ENCODE measurements around the gene SCYL1.
A peak's percentile ranks its signal among the peaks of the same experiment; 100 is the strongest.

The SCYL1 gene

GRCh38 chr11:65488273-65489034 is 36.4 kb upstream of the SCYL1 start:
- H3K4me1 ChIP-seq (ENCODE audit: low read length), result peaks cover 50% of the 10 kb centered on the region
- no peak overlapping the region for H3K27ac ChIP-seq (ENCODE audit: low read length)
- no peaks in the 10 kb centered on the region for H3K9me3 ChIP-seq (ENCODE audit: insufficient read depth, low read length)
- TF ChIP-seq EZH2phosphoT487 (IDR thresholded peaks at IDR 0.05; ENCODE audit: low read depth), result no peak
- no peak for TF ChIP-seq CTCF (IDR thresholded peaks at IDR 0.05; ENCODE audit: low read depth, low read length)
- H3K9ac ChIP-seq (ENCODE audit: low read length), result no peak overlapping the region; the same call in 1 of the 2 replicates
- H3K4me3 ChIP-seq (ENCODE audit: low read length), result 0 out of 2 replicates have a peak overlapping the region, but pooled peaks have one; percentile 19
- peaks cover 4% of the 10 kb centered on the region; the same call in 1 of the 2 replicates for H3K79me2 ChIP-seq (ENCODE audit: low read length)
- no peaks in the 10 kb centered on the region for H3K27me3 ChIP-seq (ENCODE audit: low read depth, low read length)
- peak overlapping the region; percentile 35 for H3K4me2 ChIP-seq (ENCODE audit: low read length)
- no peaks in the 10 kb centered on the region for H3K36me3 ChIP-seq (replicated peaks; ENCODE audit: low read depth, low read length)
- peak overlapping the region; percentile 53; the same call in 1 of the 2 replicates for H2AFZ ChIP-seq (ENCODE audit: low read depth, low read length)
- H4K20me1 ChIP-seq (ENCODE audit: insufficient read depth, low read length), result no peaks in the 10 kb centered on the region

GRCh38 chr11:65489035-65489705 is 35.7 kb upstream of the SCYL1 start:
- H3K4me1 ChIP-seq (ENCODE audit: low read length), result peaks cover 57% of the 10 kb centered on the region
- no peak overlapping the region for H3K27ac ChIP-seq (ENCODE audit: low read length)
- TF ChIP-seq CTCF (IDR thresholded peaks at IDR 0.05; ENCODE audit: low read depth, low read length), result no peak
- TF ChIP-seq EZH2phosphoT487 (IDR thresholded peaks at IDR 0.05; ENCODE audit: low read depth), result no peak
- 0 out of 2 replicates have a peak overlapping the region, but pooled peaks have one; percentile 53 for H2AFZ ChIP-seq (ENCODE audit: low read depth, low read length)
- no peaks in the 10 kb centered on the region for H4K20me1 ChIP-seq (ENCODE audit: insufficient read depth, low read length)
- H3K36me3 ChIP-seq (replicated peaks; ENCODE audit: low read depth, low read length), result no peaks in the 10 kb centered on the region
- peak overlapping the region; percentile 35 for H3K4me2 ChIP-seq (ENCODE audit: low read length)
- H3K4me3 ChIP-seq (ENCODE audit: low read length), result no peak overlapping the region
- peaks cover 8% of the 10 kb centered on the region for H3K79me2 ChIP-seq (ENCODE audit: low read length)
- no peaks in the 10 kb centered on the region for H3K27me3 ChIP-seq (ENCODE audit: low read depth, low read length)
- H3K9me3 ChIP-seq (ENCODE audit: insufficient read depth, low read length), result no peaks in the 10 kb centered on the region
- H3K9ac ChIP-seq (ENCODE audit: low read length), result no peak overlapping the region

GRCh38 chr11:65489706-65490320 is 35.1 kb upstream of the SCYL1 start:
- Histone ChIP-seq H3K4me2 (ENCODE audit: low read length) (no peak overlapping the region), H3K9me3 (ENCODE audit: insufficient read depth, low read length) (no peaks in the 10 kb centered on the region), H3K27ac (ENCODE audit: low read length) (no peak overlapping the region), H3K4me1 (ENCODE audit: low read length) (peaks cover 63% of the 10 kb centered on the region), H3K4me3 (ENCODE audit: low read length) (no peak overlapping the region), H3K36me3 (replicated peaks; ENCODE audit: low read depth, low read length) (no peaks in the 10 kb centered on the region), H3K9ac (ENCODE audit: low read length) (no peak overlapping the region), H3K79me2 (ENCODE audit: low read length) (peaks cover 8% of the 10 kb centered on the region), H4K20me1 (ENCODE audit: insufficient read depth, low read length) (no peaks in the 10 kb centered on the region), H3K27me3 (ENCODE audit: low read depth, low read length) (no peaks in the 10 kb centered on the region), H2AFZ (ENCODE audit: low read depth, low read length) (no peak overlapping the region)
- no peak for TF ChIP-seq EZH2phosphoT487 (IDR thresholded peaks at IDR 0.05; ENCODE audit: low read depth)
- TF ChIP-seq CTCF (IDR thresholded peaks at IDR 0.05; ENCODE audit: low read depth, low read length), result no peak

- Histone ChIP-seq H3K79me2 (ENCODE audit: low read length) (peaks cover 18% of the 10 kb centered on the region), H2AFZ (ENCODE audit: low read depth, low read length) (no peak overlapping the region), H3K36me3 (replicated peaks; ENCODE audit: low read depth, low read length) (no peaks in the 10 kb centered on the region), H3K9me3 (ENCODE audit: insufficient read depth, low read length) (no peaks in the 10 kb centered on the region), H3K4me3 (ENCODE audit: low read length) (no peak overlapping the region), H4K20me1 (ENCODE audit: insufficient read depth, low read length) (no peaks in the 10 kb centered on the region), H3K4me1 (ENCODE audit: low read length) (peaks cover 75% of the 10 kb centered on the region), H3K9ac (ENCODE audit: low read length) (no peak overlapping the region), H3K27me3 (ENCODE audit: low read depth, low read length) (no peaks in the 10 kb centered on the region), H3K4me2 (ENCODE audit: low read length) (no peak overlapping the region; the same call in 1 of the 2 replicates), H3K27ac (ENCODE audit: low read length) (0 out of 2 replicates have a peak overlapping the region, but pooled peaks have one; percentile 92)
- no peak for TF ChIP-seq CTCF (IDR thresholded peaks at IDR 0.05; ENCODE audit: low read depth, low read length)
- no peak for TF ChIP-seq EZH2phosphoT487 (IDR thresholded peaks at IDR 0.05; ENCODE audit: low read depth)
Observed at GRCh38 chr11:65491163-65491465, 33.8 kb upstream of the SCYL1 start.

Measured in OCI-LY3 (cell line).